ENCODE results near the gene FMN2. TPM values are rescaled to one million over a fixed set of nuclear protein-coding genes. Genes with fewer than 3 reads are reported as not detected.

Gene FMN2
- total RNA-seq, 1 experiment from 2014 or later: not detected

GRCh38 chr1:240245629-240246020, 153.9 kb downstream of the FMN2 start:
- intact Hi-C loops (cut with micrococcal nuclease; ENCODE audit: unreplicated experiment): no loop called here
- POLR2A ChIA-PET (ENCODE audit: unreplicated experiment): no interaction called here

GRCh38 chr1:240247899-240248298, 156.2 kb downstream of the FMN2 start:
- H3K4me2 ChIP-seq: no peak overlapping the region
- intact Hi-C loops (cut with micrococcal nuclease; ENCODE audit: unreplicated experiment): no loop called here
- no peaks in the 10 kb centered on the region for H3F3A ChIP-seq (ENCODE audit: insufficient read depth, low read depth)
- TF ChIP-seq EZH2 (IDR thresholded peaks at IDR 0.05; ENCODE audit: low read depth): no peak
- H3K9me2 ChIP-seq (ENCODE audit: insufficient read depth): no peaks in the 10 kb centered on the region
- BruUV-seq (replicated peaks): no TSS peak
- H3K4me3 ChIP-seq: no peak overlapping the region
- no peaks in the 10 kb centered on the region for H3K27me3 ChIP-seq (ENCODE audit: insufficient read depth, low read depth)
- ChIA-PET POLR2A (ENCODE audit: unreplicated experiment) (no interaction called here), CTCF (no interaction called here)
- no peaks in the 10 kb centered on the region for H3K9me3 ChIP-seq (ENCODE audit: insufficient read depth, low read depth)
- H2AFZ ChIP-seq: no peak overlapping the region
- no peaks in the 10 kb centered on the region for H3K36me3 ChIP-seq (ENCODE audit: low read depth)
- no peaks in the 10 kb centered on the region for H3K4me1 ChIP-seq (replicated peaks; ENCODE audit: insufficient read depth)
- no peaks in the 10 kb centered on the region for H3K79me2 ChIP-seq (ENCODE audit: low read depth)
- no peak for DNase-seq
- no peaks in the 10 kb centered on the region for H4K20me1 ChIP-seq (ENCODE audit: insufficient read depth)
- H3K27ac ChIP-seq: no peak overlapping the region

More at GRCh38 chr1:240245629-240246020, 153.9 kb downstream of the FMN2 start:
- DNase-seq: no peak
- Histone ChIP-seq H3K4me3 (no peak overlapping the region), H3F3A (ENCODE audit: insufficient read depth, low read depth) (no peaks in the 10 kb centered on the region), H3K36me3 (ENCODE audit: low read depth) (no peaks in the 10 kb centered on the region), H3K9me2 (ENCODE audit: insufficient read depth) (no peaks in the 10 kb centered on the region; the same call in 1 of the 2 replicates), H4K20me1 (ENCODE audit: insufficient read depth) (no peaks in the 10 kb centered on the region), H3K27ac (no peak overlapping the region), H3K27me3 (ENCODE audit: insufficient read depth, low read depth) (no peaks in the 10 kb centered on the region), H3K4me1 (replicated peaks; ENCODE audit: insufficient read depth) (no peaks in the 10 kb centered on the region), H3K79me2 (ENCODE audit: low read depth) (no peaks in the 10 kb centered on the region), H3K9me3 (ENCODE audit: insufficient read depth, low read depth) (no peaks in the 10 kb centered on the region), H3K4me2 (no peak overlapping the region), H2AFZ (no peak overlapping the region)
- TF ChIP-seq EZH2 (IDR thresholded peaks at IDR 0.05; ENCODE audit: low read depth) (no peak), CTCF (conservative IDR thresholded peaks at IDR 0.05) (no peak)
- CTCF ChIA-PET: no interaction called here
- no TSS peak for BruUV-seq (replicated peaks)

- intact Hi-C loops (cut with micrococcal nuclease; ENCODE audit: unreplicated experiment): no loop called here
- no peaks in the 10 kb centered on the region for H3K4me1 ChIP-seq (replicated peaks; ENCODE audit: insufficient read depth)
- H3K27ac ChIP-seq: no peak overlapping the region
- no peaks in the 10 kb centered on the region for H3F3A ChIP-seq (ENCODE audit: insufficient read depth, low read depth)
- H3K9me3 ChIP-seq (ENCODE audit: insufficient read depth, low read depth): no peaks in the 10 kb centered on the region
- BruUV-seq (replicated peaks): no TSS peak
- peaks cover 10% of the 10 kb centered on the region; the same call in 1 of the 2 replicates for H3K27me3 ChIP-seq (ENCODE audit: insufficient read depth, low read depth)
- H2AFZ ChIP-seq: no peak overlapping the region
- no peaks in the 10 kb centered on the region for H3K9me2 ChIP-seq (ENCODE audit: insufficient read depth)
- ChIA-PET CTCF (no interaction called here), POLR2A (ENCODE audit: unreplicated experiment) (no interaction called here)
- H3K36me3 ChIP-seq (ENCODE audit: low read depth): no peaks in the 10 kb centered on the region
- H3K4me3 ChIP-seq: no peak overlapping the region
- H4K20me1 ChIP-seq (ENCODE audit: insufficient read depth): no peaks in the 10 kb centered on the region
- no peaks in the 10 kb centered on the region for H3K79me2 ChIP-seq (ENCODE audit: low read depth)
- H3K4me2 ChIP-seq: no peak overlapping the region
- TF ChIP-seq EZH2 (IDR thresholded peaks at IDR 0.05; ENCODE audit: low read depth) (no peak), CTCF (conservative IDR thresholded peaks at IDR 0.05) (no peak)
- DNase-seq: no peak
Observed at GRCh38 chr1:240254006-240254405, 162.3 kb downstream of the FMN2 start.

GRCh38 chr1:240254778-240255291, 163.2 kb downstream of the FMN2 start:
- Histone ChIP-seq H3K4me1 (replicated peaks; ENCODE audit: insufficient read depth) (no peaks in the 10 kb centered on the region), H3K4me2 (no peak overlapping the region), H4K20me1 (ENCODE audit: insufficient read depth) (no peaks in the 10 kb centered on the region), H3K9me2 (ENCODE audit: insufficient read depth) (no peaks in the 10 kb centered on the region), H3K9me3 (ENCODE audit: insufficient read depth, low read depth) (no peaks in the 10 kb centered on the region), H3K27ac (no peak overlapping the region), H2AFZ (no peak overlapping the region), H3K36me3 (ENCODE audit: low read depth) (no peaks in the 10 kb centered on the region), H3K27me3 (ENCODE audit: insufficient read depth, low read depth) (peaks cover 10% of the 10 kb centered on the region; the same call in 1 of the 2 replicates), H3F3A (ENCODE audit: insufficient read depth, low read depth) (no peaks in the 10 kb centered on the region), H3K4me3 (no peak overlapping the region), H3K79me2 (ENCODE audit: low read depth) (no peaks in the 10 kb centered on the region)
- no peak for TF ChIP-seq CTCF (conservative IDR thresholded peaks at IDR 0.05)
- TF ChIP-seq EZH2 (IDR thresholded peaks at IDR 0.05; ENCODE audit: low read depth): no peak
- DNase-seq: no peak
- ChIA-PET CTCF (no interaction called here), POLR2A (ENCODE audit: unreplicated experiment) (no interaction called here)
- no TSS peak for BruUV-seq (replicated peaks)
- intact Hi-C loops (cut with micrococcal nuclease; ENCODE audit: unreplicated experiment): no loop called here
